Caco-2 (cell line): ENCODE results near the gene DHDDS. TPM values are rescaled to one million over a fixed set of nuclear protein-coding genes. Genes with fewer than 3 reads are reported as not detected.

Experiments
- BruUV-seq: library from RNA; stranded (reverse); fragments of 400-500 nt; replicated peaks from 2 replicates; lab custom pipeline; 2021; lab: Mats Ljungman, UMichigan
- CTCF ChIA-PET: fragments of 300-600 bp; sonication (Branson Sonifier 250); formaldehyde crosslinking; loops from one replicate; lab custom pipeline; 2022; ENCODE audit warnings: antibody characterized with exemption; lab: Charles Lee
- POLR2A ChIA-PET: fragments of 300-600 bp; sonication (Branson Sonifier 250); formaldehyde crosslinking; loops from one replicate; lab custom pipeline; 2022; ENCODE audit warnings: antibody characterized with exemption; lab: Charles Lee
- DNase-seq, 2 experiments: peaks; one replicate each; pipeline versions ENCODE4 v3.0.0 to v3.0.0-alpha.2; 2020 to 2022
- H3K27me3 ChIP-seq: replicated peaks from 2 replicates; pipeline ENCODE4 v1.6.0; 2011; ENCODE audit warnings: low read length; ENCODE audit not compliant: control insufficient read depth, insufficient read depth
- H3K36me3 ChIP-seq: 2 replicates; pipeline ENCODE4 v1.5.1; 2011; ENCODE audit warnings: low read length; ENCODE audit not compliant: control insufficient read depth, insufficient read depth
- H3K4me1 ChIP-seq: fragments of 250-450 bp; sonication (Bioruptor Pico); 2 replicates; pipeline ENCODE4 v1.5.1; 2020; ENCODE audit warnings: mild to moderate bottlenecking
- H3K4me3 ChIP-seq: 2 replicates; pipeline ENCODE4 v1.5.1; 2011; ENCODE audit warnings: low read depth, mild to moderate bottlenecking, control low read depth, low read length
- H3K9me3 ChIP-seq: fragments of 250-450 bp; sonication (Bioruptor Pico); 2 replicates; pipeline ENCODE4 v1.5.1; 2020; ENCODE audit warnings: mild to moderate bottlenecking, moderate library complexity
- H3K27ac Mint-ChIP-seq: one replicate; pipeline ENCODE4 v1.8.0; 2022; ENCODE audit warnings: mixed read lengths; ENCODE audit not compliant: unreplicated experiment
- H3K27me3 Mint-ChIP-seq: one replicate; pipeline ENCODE4 v1.8.0; 2022; ENCODE audit warnings: mixed read lengths; ENCODE audit not compliant: insufficient read depth, unreplicated experiment
- H3K36me3 Mint-ChIP-seq: one replicate; pipeline ENCODE4 v1.8.0; 2022; ENCODE audit warnings: mild to moderate bottlenecking, mixed read lengths; ENCODE audit not compliant: insufficient read depth, unreplicated experiment
- H3K4me1 Mint-ChIP-seq: one replicate; pipeline ENCODE4 v1.8.0; 2022; ENCODE audit warnings: low read depth, mixed read lengths; ENCODE audit not compliant: unreplicated experiment
- H3K4me3 Mint-ChIP-seq: one replicate; pipeline ENCODE4 v1.8.0; 2022; ENCODE audit warnings: mild to moderate bottlenecking, moderate library complexity, mixed read lengths; ENCODE audit not compliant: unreplicated experiment
- H3K9me3 Mint-ChIP-seq: one replicate; pipeline ENCODE4 v1.8.0; 2022; ENCODE audit warnings: mixed read lengths; ENCODE audit not compliant: unreplicated experiment
- CTCF ChIP-seq, 2 experiments: fragments of 200-600 bp in 1 of 2; IDR thresholded peaks; 1 replicate in 1 of 2; 2 replicates in 1 of 2; pipeline versions ENCODE4 v1.5.1 to v1.8.0; 2011 to 2022; ENCODE audit warnings: antibody characterized with exemption in 1 of 2, control low read depth in 1 of 2, inconsistent platforms in 1 of 2, low read depth in 1 of 2, low read length in 1 of 2, mild to moderate bottlenecking in 1 of 2, moderate library complexity in 1 of 2; ENCODE audit not compliant: insufficient read depth in 1 of 2, severe bottlenecking in 1 of 2, unreplicated experiment in 1 of 2
- intact Hi-C: fragments of 100-400 bp; cut with micrococcal nuclease; formaldehyde crosslinking; loops from one replicate; pipeline ENCODE4 v1.10.0; 2022; ENCODE audit not compliant: unreplicated experiment
- total RNA-seq: library from RNA; stranded (reverse); gene quantifications from 2 replicates; pipeline ENCODE4 v1.2.3, GENCODE V29; 2022

Gene DHDDS
- total RNA-seq, 1 experiment from 2014 or later, result 55.6 TPM

DNA sequence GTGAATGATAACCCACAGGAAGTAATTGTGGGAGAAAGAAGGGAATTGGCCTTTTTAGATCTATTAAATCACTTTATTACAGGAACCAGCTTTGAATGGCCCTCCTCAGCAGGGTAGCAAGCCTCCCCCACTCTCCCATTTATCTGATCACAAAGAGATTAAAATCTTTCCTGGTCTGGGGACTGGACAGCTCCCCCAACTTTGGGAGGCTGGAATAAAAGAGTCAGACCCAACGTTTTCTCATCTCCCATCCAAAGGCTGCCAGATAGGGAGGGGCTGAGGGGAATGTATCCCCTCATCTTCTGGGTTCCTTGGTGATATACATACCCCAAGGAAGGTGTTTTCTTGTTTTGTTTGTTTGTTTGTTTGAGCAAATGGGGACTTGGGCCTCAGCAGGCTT is 19.1 kb upstream of the DHDDS start:
- ChIA-PET POLR2A (interaction anchor here (0.5 kb wide), 1 partner anchor 31 kb away, joined by 14 read pairs; no protein-coding TSS in a partner anchor), CTCF (no interaction called here)
- no peak overlapping the region for H3K27ac Mint-ChIP-seq
- H3K4me3 Mint-ChIP-seq, result peak overlapping the region; percentile 33
- no peaks in the 10 kb centered on the region for H3K36me3 ChIP-seq
- H3K9me3 Mint-ChIP-seq, result no peaks in the 10 kb centered on the region
- intact Hi-C loops, result no loop called here
- no peak for TF ChIP-seq CTCF (IDR thresholded peaks at IDR 0.05; ENCODE audit: insufficient read depth in 1 of 2, low read depth in 1 of 2, low read length in 1 of 2, severe bottlenecking in 1 of 2, unreplicated experiment in 1 of 2)
- no peaks in the 10 kb centered on the region for H3K27me3 Mint-ChIP-seq
- DNase-seq, result no peak
- peaks cover 41% of the 10 kb centered on the region for H3K4me1 ChIP-seq
- no peaks in the 10 kb centered on the region for H3K9me3 ChIP-seq
- H3K27me3 ChIP-seq, result no peaks in the 10 kb centered on the region
- BruUV-seq, result no TSS peak
- H3K4me3 ChIP-seq, result no peak overlapping the region
- H3K4me1 Mint-ChIP-seq, result peaks cover 7% of the 10 kb centered on the region
- H3K36me3 Mint-ChIP-seq, result peaks cover 3% of the 10 kb centered on the region

- POLR2A ChIA-PET, result interaction anchor here (1.0 to 1.1 kb wide), 2 partner anchors 15 to 58 kb away, joined by 3 to 7 read pairs; partner anchors contain the start of gene DHDDS
- H3K4me3 ChIP-seq, result no peak overlapping the region
- H3K36me3 ChIP-seq, result no peaks in the 10 kb centered on the region
- H3K27me3 ChIP-seq, result no peaks in the 10 kb centered on the region
- no peaks in the 10 kb centered on the region for H3K9me3 ChIP-seq
- peaks cover 22% of the 10 kb centered on the region for H3K4me1 Mint-ChIP-seq
- TF ChIP-seq CTCF (IDR thresholded peaks at IDR 0.05; ENCODE audit: insufficient read depth in 1 of 2, low read depth in 1 of 2, low read length in 1 of 2, severe bottlenecking in 1 of 2, unreplicated experiment in 1 of 2), result peak; percentile 78 to 81
- H3K27me3 Mint-ChIP-seq, result no peaks in the 10 kb centered on the region
- CTCF ChIA-PET, result interaction anchor here (0.5 to 2.2 kb wide), 21 partner anchors 9 to 542 kb away, joined by 3 to 16 read pairs (median 4); partner anchors contain the start of genes CEP85, CNKSR1, CRYBG2 and DHDDS
- H3K4me1 ChIP-seq, result peaks cover 51% of the 10 kb centered on the region
- BruUV-seq, result no TSS peak
- H3K9me3 Mint-ChIP-seq, result no peaks in the 10 kb centered on the region
- intact Hi-C loops, result loop anchor here (1.0 kb wide), 1 partner anchor 132 kb away; no protein-coding TSS in a partner anchor
- DNase-seq, result peak; percentile 82 to 85
- H3K27ac Mint-ChIP-seq, result peak overlapping the region; percentile 88
- peaks cover 5% of the 10 kb centered on the region for H3K36me3 Mint-ChIP-seq
- no peak overlapping the region for H3K4me3 Mint-ChIP-seq
Observed at GRCh38 chr1:26417111-26417759, 14.9 kb upstream of the DHDDS start.

DNA sequence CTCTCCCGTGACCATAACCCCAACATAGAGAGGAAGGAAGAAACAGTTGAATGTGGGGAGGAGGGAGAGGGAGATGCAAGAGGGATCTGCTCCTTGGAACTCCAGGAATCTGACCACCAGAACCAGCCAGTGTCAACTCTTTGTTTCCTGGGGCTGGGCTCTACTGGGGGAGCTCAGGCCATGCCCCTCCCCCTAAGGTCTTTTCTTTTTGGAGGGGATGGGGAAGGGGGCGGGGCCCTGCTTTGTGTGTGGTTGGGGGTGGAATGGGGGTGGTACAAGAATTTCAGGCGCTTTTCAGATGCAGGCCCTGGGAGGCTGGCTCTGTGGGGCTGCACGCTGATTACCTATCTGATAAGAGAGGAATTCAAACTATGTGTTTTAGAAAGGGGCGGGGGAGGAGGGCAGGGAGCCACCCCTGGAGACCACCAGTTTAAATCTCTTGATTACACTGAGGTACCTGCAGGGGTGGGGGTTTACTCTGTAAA is 13.2 kb upstream of the DHDDS start:
- Histone ChIP-seq H3K4me1 (peaks cover 39% of the 10 kb centered on the region), H3K9me3 (no peaks in the 10 kb centered on the region), H3K36me3 (no peaks in the 10 kb centered on the region), H3K27me3 (no peaks in the 10 kb centered on the region), H3K4me3 (no peak overlapping the region)
- DNase-seq, result peak; percentile 70 to 86
- H3K4me1 Mint-ChIP-seq, result peaks cover 15% of the 10 kb centered on the region
- peaks cover 5% of the 10 kb centered on the region for H3K36me3 Mint-ChIP-seq
- peak overlapping the region; percentile 88 for H3K27ac Mint-ChIP-seq
- no peaks in the 10 kb centered on the region for H3K27me3 Mint-ChIP-seq
- no peak for TF ChIP-seq CTCF (IDR thresholded peaks at IDR 0.05; ENCODE audit: insufficient read depth in 1 of 2, low read depth in 1 of 2, low read length in 1 of 2, severe bottlenecking in 1 of 2, unreplicated experiment in 1 of 2)
- intact Hi-C loops, result loop anchor here (1.0 kb wide), 1 partner anchor 13 kb away; the partner anchor contains the start of gene DHDDS
- H3K9me3 Mint-ChIP-seq, result no peaks in the 10 kb centered on the region
- POLR2A ChIA-PET, result interaction anchor here (0.6 to 1.8 kb wide), 6 partner anchors 13 to 68 kb away, joined by 3 to 10 read pairs (median 4); partner anchors contain the start of genes CRYBG2 and DHDDS
- BruUV-seq, result no TSS peak
- peak overlapping the region; percentile 30 for H3K4me3 Mint-ChIP-seq
- CTCF ChIA-PET, result interaction anchor here (0.6 kb wide), 2 partner anchors 10 to 203 kb away, joined by 3 to 4 read pairs; no protein-coding TSS in a partner anchor
